ENCODE measurements around the gene GPR137C. TPM values are rescaled to one million over a fixed set of nuclear protein-coding genes. Genes with fewer than 3 reads are reported as not detected.

Gene GPR137C
- polyA plus RNA-seq, 1 donor from 2014 or later = 118 TPM

GRCh38 chr14:52514046-52514811 lies 38.4 kb upstream of the GPR137C start:
- H3K9ac ChIP-seq (ENCODE audit: low read length) = no peak overlapping the region
- peaks cover 29% of the 10 kb centered on the region for H3K36me3 ChIP-seq (ENCODE audit: insufficient read depth, low read length)
- H4K20me1 ChIP-seq (ENCODE audit: insufficient read depth) = no peaks in the 10 kb centered on the region
- no peak overlapping the region for H2AFZ ChIP-seq (ENCODE audit: low read depth, low read length)
- H3F3A ChIP-seq (ENCODE audit: insufficient read depth, low read length, poor library complexity, severe bottlenecking) = no peaks in the 10 kb centered on the region
- no peaks in the 10 kb centered on the region for H3K79me2 ChIP-seq (replicated peaks; ENCODE audit: insufficient read depth, low read length)
- H3K4me3 ChIP-seq (ENCODE audit: low read length) = no peak overlapping the region
- TF ChIP-seq MXI1 (conservative IDR thresholded peaks at IDR 0.05; ENCODE audit: poor library complexity, severe bottlenecking) (no peak), EZH2 (IDR thresholded peaks at IDR 0.05; ENCODE audit: borderline replicate concordance, insufficient read depth, low read length, poor library complexity, severe bottlenecking) (no peak), TAF1 (IDR thresholded peaks at IDR 0.05; ENCODE audit: low read depth) (no peak), REST (IDR thresholded peaks at IDR 0.05; ENCODE audit: borderline replicate concordance) (no peak), CTCF (IDR thresholded peaks at IDR 0.05; ENCODE audit: poor library complexity, severe bottlenecking) (no peak), POLR2AphosphoS5 (IDR thresholded peaks at IDR 0.05) (no peak), EP300 (conservative IDR thresholded peaks at IDR 0.05; ENCODE audit: poor library complexity, severe bottlenecking) (no peak), RAD21 (conservative IDR thresholded peaks at IDR 0.05) (no peak)
- no peak overlapping the region for H3K27ac ChIP-seq (ENCODE audit: low read length)
- H3K4me2 ChIP-seq (ENCODE audit: low read length) = no peak overlapping the region
- no peaks in the 10 kb centered on the region for H3K9me2 ChIP-seq (ENCODE audit: insufficient read depth, low read length)
- no peaks in the 10 kb centered on the region for H3K27me3 ChIP-seq (ENCODE audit: insufficient read depth, low read depth, low read length)
- H3K9me3 ChIP-seq (ENCODE audit: low read length) = no peaks in the 10 kb centered on the region

GRCh38 chr14:52522033-52522432 lies 30.6 kb upstream of the GPR137C start:
- TF ChIP-seq SMC3 (conservative IDR thresholded peaks at IDR 0.05; ENCODE audit: poor library complexity) = no peak
- no peak for TF ChIP-seq EP300 (conservative IDR thresholded peaks at IDR 0.05; ENCODE audit: poor library complexity, severe bottlenecking)
- no peak for TF ChIP-seq TAF1 (IDR thresholded peaks at IDR 0.05; ENCODE audit: low read depth)
- TF ChIP-seq CTCF (IDR thresholded peaks at IDR 0.05; ENCODE audit: poor library complexity, severe bottlenecking) = no peak
- no peak for TF ChIP-seq EZH2 (IDR thresholded peaks at IDR 0.05; ENCODE audit: borderline replicate concordance, insufficient read depth, low read length, poor library complexity, severe bottlenecking)
- no peak for TF ChIP-seq REST (IDR thresholded peaks at IDR 0.05; ENCODE audit: borderline replicate concordance)
- TF ChIP-seq RAD21 (conservative IDR thresholded peaks at IDR 0.05) = no peak
- TF ChIP-seq MXI1 (conservative IDR thresholded peaks at IDR 0.05; ENCODE audit: poor library complexity, severe bottlenecking) = no peak
- no peak for TF ChIP-seq POLR2AphosphoS5 (IDR thresholded peaks at IDR 0.05)
- H2AFZ ChIP-seq (ENCODE audit: low read depth, low read length) = no peak overlapping the region
- H3K4me3 ChIP-seq (ENCODE audit: low read length) = no peak overlapping the region
- no peaks in the 10 kb centered on the region for H3K9me2 ChIP-seq (ENCODE audit: insufficient read depth, low read length)
- H3K9me3 ChIP-seq (ENCODE audit: low read length) = no peaks in the 10 kb centered on the region
- no peaks in the 10 kb centered on the region for H3F3A ChIP-seq (ENCODE audit: insufficient read depth, low read length, poor library complexity, severe bottlenecking)
- no peaks in the 10 kb centered on the region for H3K27me3 ChIP-seq (ENCODE audit: insufficient read depth, low read depth, low read length)
- H3K79me2 ChIP-seq (replicated peaks; ENCODE audit: insufficient read depth, low read length) = no peaks in the 10 kb centered on the region
- no peak overlapping the region for H3K27ac ChIP-seq (ENCODE audit: low read length)
- no peaks in the 10 kb centered on the region for H4K20me1 ChIP-seq (ENCODE audit: insufficient read depth)
- H3K4me2 ChIP-seq (ENCODE audit: low read length) = no peak overlapping the region
- H3K9ac ChIP-seq (ENCODE audit: low read length) = no peak overlapping the region
- H3K36me3 ChIP-seq (ENCODE audit: insufficient read depth, low read length) = peaks cover 21% of the 10 kb centered on the region

Measured in neural cell (in vitro differentiated cells).